Measurements from ENCODE around the gene BAG3. TPM values are rescaled to one million over a fixed set of nuclear protein-coding genes. Genes with fewer than 3 reads are reported as not detected.

Gene BAG3
- total and polyA plus RNA-seq, 9 of the 15 experiments (the other 6 are each of a cell fraction or from before 2014, with no cell fraction given), result 2.6 to 27.4 (median 7.2) TPM

GRCh38 chr10:119688033-119688508 is 36.9 kb downstream of the BAG3 start (continued):
- TF ChIP-seq THRB (CRISPR knock-in tag; conservative IDR thresholded peaks at IDR 0.05), result 0 out of 2 replicates have a peak, but pooled peaks have one; percentile 56
- no peak for TF ChIP-seq HMBOX1 (IDR thresholded peaks at IDR 0.05)
- no peak for TF ChIP-seq RFX7 (CRISPR knock-in tag; IDR thresholded peaks at IDR 0.05)
- no peak for TF ChIP-seq HNRNPH1 (optimal IDR thresholded peaks at IDR 0.05; ENCODE audit: low read depth, low read length)
- TF ChIP-seq ZNF121 (CRISPR knock-in tag; conservative IDR thresholded peaks at IDR 0.05), result no peak
- TF ChIP-seq POLR2AphosphoS2 (IDR thresholded peaks at IDR 0.05; ENCODE audit: low read length), result no peak
- peak; percentile 81; the same call in 1 of the 2 replicates for TF ChIP-seq TCFL5 (CRISPR knock-in tag; conservative IDR thresholded peaks at IDR 0.05)
- TF ChIP-seq PML (IDR thresholded peaks at IDR 0.05; ENCODE audit: low read length), result no peak
- no peak for TF ChIP-seq HOMEZ (CRISPR knock-in tag; IDR thresholded peaks at IDR 0.05)
- TF ChIP-seq OTX1 (CRISPR knock-in tag; IDR thresholded peaks at IDR 0.05), result 0 out of 2 replicates have a peak, but pooled peaks have one; percentile 32
- TF ChIP-seq ETS1 (conservative IDR thresholded peaks at IDR 0.05; ENCODE audit: control insufficient read depth, low read depth, low read length), result no peak
- no peak for TF ChIP-seq TAL1 (IDR thresholded peaks at IDR 0.05)
- TF ChIP-seq ARID3A (IDR thresholded peaks at IDR 0.05; ENCODE audit: borderline replicate concordance, low read depth, low read length), result no peak
- 0 out of 2 replicates have a peak, but pooled peaks have one; percentile 75 for TF ChIP-seq HIVEP1 (CRISPR knock-in tag; IDR thresholded peaks at IDR 0.05)
- peak; percentile 20; the same call in 1 of the 2 replicates for TF ChIP-seq MAFG (tag; conservative IDR thresholded peaks at IDR 0.05)
- no peak for TF ChIP-seq THAP12 (CRISPR knock-in tag; IDR thresholded peaks at IDR 0.05)
- peak; percentile 77 for TF ChIP-seq GTF2A2 (tag; IDR thresholded peaks at IDR 0.05)
- peak; percentile 54 for TF ChIP-seq GMEB1 (CRISPR knock-in tag; IDR thresholded peaks at IDR 0.05)
